COR-L47 (cell line): ENCODE results near the gene ARRB1.

ENCODE experiments used
- DNase-seq: peaks from one replicate; lab custom pipeline; 2025; lab: John Stamatoyannopoulos, UW

ARRB1 gene

GRCh38 chr11:75219869-75220268, 131.6 kb downstream of the ARRB1 start:
- no peak for DNase-seq

- no peak for DNase-seq
Observed at GRCh38 chr11:75214843-75215242, 136.6 kb downstream of the ARRB1 start.

GRCh38 chr11:75214411-75214821, 137.0 kb downstream of the ARRB1 start:
- DNase-seq, result peak; percentile 8
